Upper lobe of right lung (tissue), 1 donor: Measurements from ENCODE around the gene TWNK. TPM values are rescaled to one million over a fixed set of nuclear protein-coding genes. Genes with fewer than 3 reads are reported as not detected.

ENCODE experiments used
- ATAC-seq: fragments of 200-7000 bp; cut with Tn5 transposase; one replicate; pipeline ENCODE4 v1.9.1; 2020; ENCODE audit warnings: mild to moderate bottlenecking, moderate library complexity
- DNase-seq: peaks from one replicate; pipeline ENCODE4 v3.0.0-alpha.2; 2020
- H3K27ac ChIP-seq: fragments of 200-600 bp; one replicate; pipeline ENCODE4 v1.8.0; 2022
- H3K27me3 ChIP-seq: fragments of 200-600 bp; one replicate; pipeline ENCODE4 v1.8.0; 2022; ENCODE audit warnings: mild to moderate bottlenecking
- H3K36me3 ChIP-seq: fragments of 200-600 bp; one replicate; pipeline ENCODE4 v1.8.0; 2022
- H3K4me1 ChIP-seq: fragments of 200-600 bp; one replicate; pipeline ENCODE4 v1.8.0; 2022
- H3K4me3 ChIP-seq: fragments of 200-600 bp; one replicate; pipeline ENCODE4 v1.8.0; 2022; ENCODE audit warnings: mild to moderate bottlenecking
- H3K9me3 ChIP-seq: fragments of 200-600 bp; one replicate; pipeline ENCODE4 v1.8.0; 2022
- intact Hi-C: fragments of 100-400 bp; cut with DNase I; formaldehyde crosslinking; loops from one replicate; pipeline ENCODE4 v1.11.0; 2022
- total RNA-seq: library from RNA; stranded (reverse); fragmentation: NEBNext Ultra II Directional; extraction: Animal tissue kit (Norgen Biotek cat#: 25700); gene quantifications from one replicate; pipeline ENCODE4 v1.2.1, GENCODE V29; 2021
- TF ChIP-seq, protein P1 (sequence below): fragments of 200-600 bp; IDR thresholded peaks from one replicate; pipeline ENCODE4 v1.8.0; 2022; ENCODE audit warnings: antibody characterized with exemption
- donor health status: DM: no; HTN: yes; CAD: no; lungs with severe emphysema.

TWNK gene
- total RNA-seq, 1 donor from 2014 or later = 6.5 TPM

DNA sequence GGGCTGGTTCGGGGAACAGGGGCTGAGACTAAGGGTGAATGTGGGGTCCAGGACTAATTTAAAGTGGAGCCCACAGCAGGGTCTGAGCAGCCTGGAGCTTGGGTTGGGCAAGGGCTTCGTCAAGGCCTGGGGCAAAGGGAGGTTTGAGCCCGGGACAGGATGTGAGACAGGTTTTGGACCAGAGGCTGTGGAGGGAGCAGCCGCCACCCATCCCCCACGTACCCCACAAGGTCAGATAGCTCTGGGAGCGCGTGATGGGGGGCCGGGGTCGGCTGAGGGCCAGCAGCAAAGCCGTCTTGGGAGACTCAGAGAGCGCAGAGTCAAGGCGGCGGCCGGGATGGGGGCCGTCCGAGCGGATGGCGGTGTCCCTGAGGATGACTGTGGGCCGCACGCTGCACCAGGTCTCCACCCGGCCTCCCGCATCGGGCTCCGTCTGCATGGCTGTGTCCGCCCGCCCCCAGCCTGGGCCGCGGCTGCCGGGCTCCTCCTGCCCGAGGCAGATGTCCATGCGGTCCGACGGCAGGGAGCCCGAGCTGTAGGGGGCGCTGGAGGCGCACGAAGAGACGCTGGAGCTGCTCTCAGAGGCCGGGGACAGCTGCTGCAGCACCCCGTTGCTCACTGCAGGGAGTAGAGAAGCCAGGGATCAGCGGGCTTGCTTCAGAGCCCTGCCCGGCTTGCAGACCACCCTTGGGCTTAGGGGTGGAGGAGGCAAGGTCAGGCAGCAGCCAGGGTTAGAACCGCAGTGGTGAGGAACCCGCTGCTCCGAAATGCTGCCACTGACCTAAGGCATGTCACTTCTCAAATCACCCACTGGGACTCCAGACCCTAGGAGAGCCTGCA lies 31.5 kb downstream of the TWNK start:
- Histone ChIP-seq H3K4me3 (no peak overlapping the region), H3K4me1 (peaks cover 9% of the 10 kb centered on the region), H3K27ac (no peak overlapping the region), H3K27me3 (peaks cover 17% of the 10 kb centered on the region), H3K36me3 (no peaks in the 10 kb centered on the region), H3K9me3 (no peaks in the 10 kb centered on the region)
- TF ChIP-seq, protein P1, sequence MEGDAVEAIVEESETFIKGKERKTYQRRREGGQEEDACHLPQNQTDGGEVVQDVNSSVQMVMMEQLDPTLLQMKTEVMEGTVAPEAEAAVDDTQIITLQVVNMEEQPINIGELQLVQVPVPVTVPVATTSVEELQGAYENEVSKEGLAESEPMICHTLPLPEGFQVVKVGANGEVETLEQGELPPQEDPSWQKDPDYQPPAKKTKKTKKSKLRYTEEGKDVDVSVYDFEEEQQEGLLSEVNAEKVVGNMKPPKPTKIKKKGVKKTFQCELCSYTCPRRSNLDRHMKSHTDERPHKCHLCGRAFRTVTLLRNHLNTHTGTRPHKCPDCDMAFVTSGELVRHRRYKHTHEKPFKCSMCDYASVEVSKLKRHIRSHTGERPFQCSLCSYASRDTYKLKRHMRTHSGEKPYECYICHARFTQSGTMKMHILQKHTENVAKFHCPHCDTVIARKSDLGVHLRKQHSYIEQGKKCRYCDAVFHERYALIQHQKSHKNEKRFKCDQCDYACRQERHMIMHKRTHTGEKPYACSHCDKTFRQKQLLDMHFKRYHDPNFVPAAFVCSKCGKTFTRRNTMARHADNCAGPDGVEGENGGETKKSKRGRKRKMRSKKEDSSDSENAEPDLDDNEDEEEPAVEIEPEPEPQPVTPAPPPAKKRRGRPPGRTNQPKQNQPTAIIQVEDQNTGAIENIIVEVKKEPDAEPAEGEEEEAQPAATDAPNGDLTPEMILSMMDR = peak; percentile 72
- DNase-seq = peak; percentile 92
- ATAC-seq = peak; percentile 86
- intact Hi-C loops = no loop called here

DNA sequence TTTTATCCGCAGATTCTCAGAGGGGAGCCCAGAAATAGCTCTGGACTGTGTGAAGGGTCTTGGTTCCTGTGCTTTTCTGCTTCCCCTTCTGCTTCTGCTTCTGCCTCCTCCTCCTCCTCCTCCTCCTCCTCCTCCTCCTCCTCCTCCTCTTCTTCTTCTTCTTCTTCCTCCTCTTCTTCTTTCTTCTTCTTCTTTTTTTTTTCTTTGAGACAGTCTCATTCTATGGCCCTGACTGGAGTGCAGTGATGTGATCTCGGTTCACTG lies 32.0 kb downstream of the TWNK start:
- Histone ChIP-seq H3K9me3 (no peaks in the 10 kb centered on the region), H3K27ac (no peak overlapping the region), H3K4me1 (peaks cover 4% of the 10 kb centered on the region), H3K36me3 (no peaks in the 10 kb centered on the region), H3K27me3 (peaks cover 17% of the 10 kb centered on the region), H3K4me3 (no peak overlapping the region)
- intact Hi-C loops = no loop called here
- DNase-seq (no peak), ATAC-seq (no peak)
- TF ChIP-seq, protein P1 = no peak

DNA sequence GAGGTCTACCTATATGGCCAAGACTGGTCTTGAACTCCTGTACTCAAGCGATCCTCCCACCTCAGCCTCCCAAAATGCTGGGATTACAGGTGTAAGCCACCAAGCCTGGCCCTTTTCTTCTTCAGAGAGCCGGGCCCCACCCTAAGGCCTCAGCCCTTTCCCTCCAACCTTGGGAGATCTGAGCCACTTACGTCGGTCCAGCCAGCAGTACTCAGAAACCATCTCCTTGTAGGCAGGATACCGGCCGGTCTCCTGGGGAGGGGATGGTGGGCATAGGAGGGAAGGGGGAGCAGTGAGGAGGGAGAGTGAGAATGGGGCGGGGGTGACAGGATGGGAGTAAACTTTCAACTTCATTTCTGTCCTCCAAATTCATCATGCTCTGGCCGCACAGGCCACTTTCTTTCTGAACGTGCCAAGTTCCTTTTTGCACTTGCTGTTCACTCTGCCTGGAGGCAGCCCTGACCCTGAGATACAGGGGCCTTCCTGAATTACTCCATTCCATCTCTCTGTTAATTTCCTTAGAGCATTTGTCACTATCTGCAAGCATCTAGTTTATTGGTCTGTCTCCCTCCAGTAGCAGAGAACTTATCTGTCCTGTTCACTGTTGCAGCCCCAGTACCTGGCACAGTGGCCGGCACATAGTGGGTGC lies 33.2 kb downstream of the TWNK start:
- no peak for DNase-seq
- TF ChIP-seq, protein P1 = no peak
- no peak overlapping the region for H3K27ac ChIP-seq
- intact Hi-C loops = no loop called here
- no peaks in the 10 kb centered on the region for H3K9me3 ChIP-seq
- no peaks in the 10 kb centered on the region for H3K36me3 ChIP-seq
- H3K4me3 ChIP-seq = no peak overlapping the region
- peaks cover 17% of the 10 kb centered on the region for H3K27me3 ChIP-seq
- peaks cover 4% of the 10 kb centered on the region for H3K4me1 ChIP-seq
- ATAC-seq = no peak

DNA sequence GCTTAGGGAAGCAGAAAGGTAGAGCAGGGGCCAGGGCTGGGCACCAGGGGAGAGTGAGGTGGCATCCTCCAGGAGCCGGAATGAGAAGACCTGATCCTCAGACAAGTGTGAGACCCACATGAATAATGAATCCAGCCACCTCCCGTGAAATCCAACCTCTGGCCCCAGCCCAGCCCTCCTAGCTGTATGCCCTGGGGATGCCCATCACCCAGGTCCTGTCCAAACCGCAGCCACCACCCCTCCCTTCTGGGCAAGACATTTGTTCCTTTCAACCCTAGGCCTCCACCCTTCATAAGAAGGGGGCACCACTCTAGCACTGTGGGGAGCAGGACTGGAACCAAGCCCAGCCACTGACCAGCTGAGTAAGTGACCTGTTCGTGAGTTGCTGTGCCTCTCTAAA lies 33.9 kb downstream of the TWNK start:
- intact Hi-C loops = no loop called here
- H3K9me3 ChIP-seq = no peaks in the 10 kb centered on the region
- no peak for ATAC-seq
- H3K4me3 ChIP-seq = no peak overlapping the region
- TF ChIP-seq, protein P1 = no peak
- H3K27me3 ChIP-seq = peaks cover 17% of the 10 kb centered on the region
- no peak overlapping the region for H3K27ac ChIP-seq
- DNase-seq = peak; percentile 57
- H3K4me1 ChIP-seq = peaks cover 4% of the 10 kb centered on the region
- no peaks in the 10 kb centered on the region for H3K36me3 ChIP-seq

DNA sequence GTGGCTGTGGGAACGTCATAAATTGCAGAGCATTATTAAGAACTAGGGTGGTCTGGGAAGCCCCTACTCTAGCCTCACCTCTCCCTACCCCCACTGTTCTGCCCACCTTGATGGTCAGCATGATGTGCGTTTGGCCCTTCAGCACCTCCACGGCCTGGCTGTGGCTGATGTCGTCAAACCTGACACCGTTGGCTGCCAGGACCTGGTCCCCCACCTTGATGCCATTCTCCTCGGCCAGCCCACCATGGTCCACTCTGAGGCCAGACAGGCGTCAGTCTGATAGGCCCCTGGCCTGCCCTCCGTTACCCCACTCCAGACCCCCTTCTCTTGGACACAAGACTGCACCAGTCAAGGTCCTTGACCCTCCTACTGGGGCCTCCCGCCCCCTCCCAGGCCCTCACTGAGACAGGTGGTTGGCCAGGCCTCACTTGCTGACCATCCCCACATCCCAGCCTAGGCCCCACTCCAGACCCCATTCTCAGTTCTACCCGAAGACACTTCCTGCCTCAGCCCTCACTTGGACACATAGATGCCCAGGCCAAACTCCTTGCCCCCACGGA lies 34.4 kb downstream of the TWNK start:
- ATAC-seq (no peak), DNase-seq (peak; percentile 57)
- intact Hi-C loops = no loop called here
- Histone ChIP-seq H3K27me3 (peaks cover 16% of the 10 kb centered on the region), H3K4me1 (peaks cover 4% of the 10 kb centered on the region), H3K36me3 (no peaks in the 10 kb centered on the region), H3K9me3 (no peaks in the 10 kb centered on the region), H3K27ac (no peak overlapping the region), H3K4me3 (no peak overlapping the region)
- TF ChIP-seq, protein P1 = no peak
